ENCODE measurements around the gene ADCY10.
"Not testable (repeated sequence)": the region's sequence is repeated elsewhere in the genome, so short reads cannot be mapped to it uniquely, and the experiment has no call there.

ADCY10 gene

GRCh38 chr1:167913895-167914496 lies at the start of gene ADCY10:
Gene ADCY10, minus strand, starts transcription at chr1:167914134. Its CDS starts 8,994 bp downstream, at chr1:167905140.
- no peak for DNase-seq (ENCODE audit: low spot score)

GRCh38 chr1:167957710-167958109 lies 43.8 kb upstream of the ADCY10 start:
- DNase-seq (ENCODE audit: low spot score) = no peak

GRCh38 chr1:167955915-167956314 lies 42.0 kb upstream of the ADCY10 start:
- no peak for DNase-seq (ENCODE audit: low spot score)

- DNase-seq (ENCODE audit: low spot score) = no peak
Observed at GRCh38 chr1:167950569-167950968, 36.6 kb upstream of the ADCY10 start.

- no peak for DNase-seq (ENCODE audit: low spot score)
Observed at GRCh38 chr1:167949785-167950184, 35.9 kb upstream of the ADCY10 start.

- no peak for DNase-seq (ENCODE audit: low spot score)
Observed at GRCh38 chr1:167947733-167948132, 33.8 kb upstream of the ADCY10 start.

GRCh38 chr1:167943541-167943940 lies 29.6 kb upstream of the ADCY10 start:
- DNase-seq (ENCODE audit: low spot score) = no peak

GRCh38 chr1:167940264-167940663 lies 26.3 kb upstream of the ADCY10 start:
- DNase-seq (ENCODE audit: low spot score) = no peak

- DNase-seq (ENCODE audit: low spot score) = peak; percentile 52
Observed at GRCh38 chr1:167938080-167938636, 24.2 kb upstream of the ADCY10 start.

GRCh38 chr1:167937709-167938010 lies 23.7 kb upstream of the ADCY10 start:
- no peak for DNase-seq (ENCODE audit: low spot score)

GRCh38 chr1:167936930-167937708 lies 23.2 kb upstream of the ADCY10 start, which contains the start of gene MPC2:
Gene MPC2, minus strand, starts transcription at chr1:167937072. Its CDS starts 1,231 bp downstream, at chr1:167935841.
- peak; percentile 87 for DNase-seq (ENCODE audit: low spot score)

GRCh38 chr1:167936068-167936929 lies 22.4 kb upstream of the ADCY10 start, which contains the start of gene DCAF6:
Gene DCAF6, plus strand, starts transcription at chr1:167936683. Its CDS starts 229 bp downstream, at chr1:167936912.
- peak; percentile 98 for DNase-seq (ENCODE audit: low spot score)

- peak; percentile 72 for DNase-seq (ENCODE audit: low spot score)
Observed at GRCh38 chr1:167935216-167936067, 21.5 kb upstream of the ADCY10 start.

GRCh38 chr1:167934426-167935215 lies 20.7 kb upstream of the ADCY10 start:
- peak; percentile 65 for DNase-seq (ENCODE audit: low spot score)

- no peak for DNase-seq (ENCODE audit: low spot score)
Observed at GRCh38 chr1:167933788-167934187, 19.9 kb upstream of the ADCY10 start.

- DNase-seq (ENCODE audit: low spot score) = no peak
Observed at GRCh38 chr1:167929725-167930124, 15.8 kb upstream of the ADCY10 start.

GRCh38 chr1:167928919-167929318 lies 15.0 kb upstream of the ADCY10 start:
- not testable (repeated sequence) for DNase-seq (ENCODE audit: low spot score)

- DNase-seq (ENCODE audit: low spot score) = no peak
Observed at GRCh38 chr1:167928457-167928852, 14.5 kb upstream of the ADCY10 start.

GRCh38 chr1:167927046-167927754 lies 13.3 kb upstream of the ADCY10 start:
- no peak for DNase-seq (ENCODE audit: low spot score)

- no peak for DNase-seq (ENCODE audit: low spot score)
Observed at GRCh38 chr1:167926486-167926997, 12.6 kb upstream of the ADCY10 start.

All from hematopoietic multipotent progenitor cell treated with erythropoietin and hydrocortisone succinate and interleukin-3 and kit ligand, for 17 days (in vitro differentiated cells).